GM13976 (cell line): ENCODE results near the gene RUNX2.
A peak's percentile ranks its signal among the peaks of the same experiment; 100 is the strongest.

Source experiments
- DNase-seq: peaks from one replicate; pipeline ENCODE4 v3.0.0; 2012; ENCODE audit warnings: low spot score
- in situ Hi-C: fragments of 300-500 bp; cut with MboI; formaldehyde crosslinking; loops from one replicate; pipeline ENCODE4 v1.12.0; 2022; ENCODE audit warnings: low sequenced_read_pairs, mixed read lengths, inconsistent platforms; ENCODE audit not compliant: unreplicated experiment
- TF ChIP-seq, protein P1 (sequence below): IDR thresholded peaks from 2 replicates; pipeline ENCODE4 v1.5.1; 2012; ENCODE audit warnings: borderline replicate concordance, mild to moderate bottlenecking; ENCODE audit not compliant: insufficient read depth; ENCODE audit errors: extremely low read depth, missing control alignments, control extremely low read depth

The RUNX2 gene

GRCh38 chr6:45690846-45691245 is 362.7 kb downstream of the RUNX2 start:
- TF ChIP-seq, protein P1, sequence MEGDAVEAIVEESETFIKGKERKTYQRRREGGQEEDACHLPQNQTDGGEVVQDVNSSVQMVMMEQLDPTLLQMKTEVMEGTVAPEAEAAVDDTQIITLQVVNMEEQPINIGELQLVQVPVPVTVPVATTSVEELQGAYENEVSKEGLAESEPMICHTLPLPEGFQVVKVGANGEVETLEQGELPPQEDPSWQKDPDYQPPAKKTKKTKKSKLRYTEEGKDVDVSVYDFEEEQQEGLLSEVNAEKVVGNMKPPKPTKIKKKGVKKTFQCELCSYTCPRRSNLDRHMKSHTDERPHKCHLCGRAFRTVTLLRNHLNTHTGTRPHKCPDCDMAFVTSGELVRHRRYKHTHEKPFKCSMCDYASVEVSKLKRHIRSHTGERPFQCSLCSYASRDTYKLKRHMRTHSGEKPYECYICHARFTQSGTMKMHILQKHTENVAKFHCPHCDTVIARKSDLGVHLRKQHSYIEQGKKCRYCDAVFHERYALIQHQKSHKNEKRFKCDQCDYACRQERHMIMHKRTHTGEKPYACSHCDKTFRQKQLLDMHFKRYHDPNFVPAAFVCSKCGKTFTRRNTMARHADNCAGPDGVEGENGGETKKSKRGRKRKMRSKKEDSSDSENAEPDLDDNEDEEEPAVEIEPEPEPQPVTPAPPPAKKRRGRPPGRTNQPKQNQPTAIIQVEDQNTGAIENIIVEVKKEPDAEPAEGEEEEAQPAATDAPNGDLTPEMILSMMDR, result no peak
- in situ Hi-C loops, result no loop called here
- DNase-seq, result no peak

- in situ Hi-C loops, result no loop called here
- TF ChIP-seq, protein P1, result no peak
- DNase-seq, result no peak
Measured at GRCh38 chr6:45691426-45691825, 363.3 kb downstream of the RUNX2 start.

DNA sequence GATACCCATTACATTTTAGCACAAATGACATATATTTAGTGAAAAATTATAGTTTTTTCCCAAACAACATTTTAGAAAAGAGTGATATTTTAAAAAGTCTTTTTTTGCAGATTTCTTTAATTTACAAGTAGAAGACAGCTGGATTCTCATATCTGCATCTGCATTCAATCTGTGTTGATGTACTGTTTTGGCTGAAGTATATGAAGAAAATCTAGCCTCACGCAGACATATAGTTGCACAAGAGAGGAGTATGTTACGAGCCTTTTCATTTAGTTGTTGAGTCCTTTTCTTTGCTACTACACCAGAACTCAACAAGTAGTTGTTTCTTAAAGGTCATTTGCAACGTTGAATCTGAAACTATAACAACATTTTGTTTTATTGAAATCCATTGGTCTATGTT is 363.9 kb downstream of the RUNX2 start:
- TF ChIP-seq, protein P1, result no peak

DNA sequence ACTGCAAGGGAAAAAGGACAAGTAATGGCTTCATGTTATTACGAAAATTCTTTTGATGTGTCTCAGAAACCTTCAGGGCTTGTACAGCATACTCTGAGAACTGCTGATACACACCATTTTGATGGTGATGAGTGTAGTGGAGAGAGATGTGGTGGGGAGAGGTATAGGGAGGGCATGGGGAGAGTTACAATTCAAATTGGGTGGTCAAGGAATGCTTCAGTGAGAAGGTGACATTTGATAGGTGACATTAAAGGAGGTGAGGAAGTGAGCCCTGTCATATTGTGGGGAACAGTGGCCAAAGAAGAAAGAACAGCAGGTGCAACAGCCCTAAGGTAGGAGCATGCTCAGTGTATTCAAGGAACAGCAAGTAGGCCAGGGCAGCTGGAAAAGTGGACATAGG is 368.6 kb downstream of the RUNX2 start:
- no peak for DNase-seq
- TF ChIP-seq, protein P1, result no peak
- in situ Hi-C loops, result no loop called here

More for the DNA sequence above, 363.9 kb downstream of the RUNX2 start:
- no peak for DNase-seq
- in situ Hi-C loops, result no loop called here

DNA sequence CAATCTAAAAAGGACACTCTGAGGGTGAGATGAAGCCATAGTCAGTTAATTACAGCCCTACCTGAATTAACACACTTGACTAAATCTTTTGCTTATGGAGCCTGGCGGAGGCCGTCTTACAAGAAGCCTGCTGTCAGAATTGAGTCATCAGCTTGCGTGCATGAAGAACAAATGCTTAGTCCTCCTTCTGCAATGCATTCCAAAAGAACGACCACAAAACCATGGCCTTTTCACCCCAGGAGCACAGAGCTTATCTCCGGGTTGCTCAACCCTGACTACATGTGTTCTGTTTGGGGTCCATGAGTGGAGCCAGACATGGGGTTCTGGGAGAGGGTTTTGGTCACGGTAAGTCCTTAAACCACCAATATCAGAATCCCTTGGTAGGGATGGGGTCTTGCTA is 369.5 kb downstream of the RUNX2 start:
- in situ Hi-C loops, result no loop called here
- DNase-seq, result peak; percentile 32
- TF ChIP-seq, protein P1, result no peak

DNA sequence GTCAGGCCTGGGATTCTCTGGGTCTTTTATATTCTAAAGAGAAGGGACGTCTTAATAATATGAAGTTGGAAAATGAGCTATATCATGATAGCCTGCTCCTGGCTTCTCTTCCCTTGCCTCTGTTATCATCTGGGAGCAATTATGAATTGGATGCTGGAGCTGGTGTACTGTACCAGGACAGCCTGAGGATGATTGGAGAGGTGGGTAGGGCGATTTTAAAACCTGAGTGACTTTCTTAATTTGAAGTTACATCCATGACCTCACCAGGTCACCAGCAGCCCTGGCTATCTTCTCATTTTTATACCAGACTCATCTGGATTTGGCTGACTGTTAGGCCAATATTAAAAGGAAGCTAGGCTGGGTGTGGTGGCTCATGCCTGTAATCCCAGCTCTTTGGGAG is 369.9 kb downstream of the RUNX2 start:
- no peak for DNase-seq
- in situ Hi-C loops, result no loop called here
- TF ChIP-seq, protein P1, result no peak

- no peak for DNase-seq
- in situ Hi-C loops, result loop anchor here (25.0 kb wide), 3 partner anchors 213 to 1062 kb away; no protein-coding TSS in a partner anchor
- TF ChIP-seq, protein P1, result no peak
Measured at GRCh38 chr6:45699663-45700062, 371.5 kb downstream of the RUNX2 start.
